Activated naive CD4-positive, alpha-beta T cell (primary cell): ENCODE measurements around the gene AUH.

Source experiments
- DNase-seq, 4 experiments: peaks; one replicate each; lab custom pipeline; 2025; lab: John Stamatoyannopoulos, UW

Gene AUH

DNA sequence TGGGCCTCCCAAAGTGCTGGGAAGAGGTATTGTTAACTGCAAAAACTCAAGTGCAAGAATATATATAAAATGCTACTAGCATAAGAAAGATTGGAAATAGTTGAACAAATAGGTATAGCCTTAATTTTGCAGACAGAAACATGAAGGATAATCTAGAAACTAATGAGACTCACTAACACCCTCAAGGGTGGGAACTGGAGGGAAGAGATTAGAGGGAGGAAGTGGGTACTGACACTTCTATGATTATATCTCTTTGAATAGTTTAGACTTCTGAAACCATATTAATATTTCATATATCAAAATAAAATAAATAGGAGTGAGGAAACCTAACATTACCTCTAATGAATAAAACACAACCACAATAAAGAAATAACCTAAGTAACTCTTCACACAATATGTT is 23.0 kb downstream of the AUH start:
- DNase-seq: no peak

DNA sequence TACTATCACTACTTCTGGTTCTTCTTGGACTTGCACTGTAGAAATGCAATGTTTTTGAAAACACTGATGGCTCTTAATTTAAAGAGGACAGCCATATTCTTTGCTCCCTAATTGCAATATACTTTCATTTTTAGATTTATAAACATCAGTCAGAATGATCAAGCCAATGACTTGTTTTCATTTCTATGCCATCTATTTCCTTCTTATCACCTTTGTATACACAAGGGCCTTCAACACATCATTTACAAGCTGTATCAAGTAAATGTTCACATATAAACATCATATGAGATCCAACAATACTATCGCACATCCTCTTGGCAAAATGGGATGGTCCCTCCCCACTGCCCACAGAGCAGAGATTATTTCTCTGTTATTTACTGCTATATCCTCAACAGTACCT is 24.9 kb downstream of the AUH start:
- DNase-seq: no peak

DNA sequence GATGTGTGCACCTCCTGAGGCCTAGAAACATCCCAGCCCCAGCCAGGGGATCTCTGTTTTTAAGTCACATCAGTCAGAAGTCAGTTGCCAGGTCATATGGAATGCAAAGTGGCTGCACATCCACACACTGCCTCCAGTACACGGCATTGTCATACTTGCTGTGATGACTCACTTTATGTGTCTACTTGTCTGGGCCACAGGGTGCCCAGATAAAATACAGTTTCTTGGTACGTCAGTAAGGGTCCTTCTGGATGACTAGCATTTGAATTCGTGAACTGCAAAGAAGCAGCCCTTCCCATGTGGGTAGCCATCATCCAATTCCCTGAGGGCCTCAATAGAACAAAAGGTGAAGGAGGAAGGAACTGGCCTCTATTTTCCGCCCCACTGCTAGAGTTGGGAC is 27.7 kb downstream of the AUH start:
- DNase-seq: no peak

DNA sequence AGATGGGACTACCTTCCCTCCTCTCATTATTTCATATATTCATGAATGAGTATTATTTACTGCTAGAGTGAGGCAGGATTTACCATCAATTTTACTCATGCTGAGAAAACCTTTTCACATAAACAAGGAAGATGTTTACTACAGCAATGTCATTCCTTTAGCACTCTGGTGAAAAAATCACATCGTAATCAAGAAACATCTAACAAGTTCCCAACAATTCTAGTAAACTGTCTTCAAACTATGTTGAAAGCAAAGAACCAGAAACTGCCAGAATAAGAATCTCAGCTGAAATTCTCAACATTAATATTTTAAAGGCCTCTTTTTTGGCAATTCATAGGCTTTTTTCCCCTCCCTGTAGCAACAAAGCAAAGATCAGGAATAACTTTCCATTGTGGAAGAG is 28.2 kb downstream of the AUH start:
- DNase-seq: no peak

DNA sequence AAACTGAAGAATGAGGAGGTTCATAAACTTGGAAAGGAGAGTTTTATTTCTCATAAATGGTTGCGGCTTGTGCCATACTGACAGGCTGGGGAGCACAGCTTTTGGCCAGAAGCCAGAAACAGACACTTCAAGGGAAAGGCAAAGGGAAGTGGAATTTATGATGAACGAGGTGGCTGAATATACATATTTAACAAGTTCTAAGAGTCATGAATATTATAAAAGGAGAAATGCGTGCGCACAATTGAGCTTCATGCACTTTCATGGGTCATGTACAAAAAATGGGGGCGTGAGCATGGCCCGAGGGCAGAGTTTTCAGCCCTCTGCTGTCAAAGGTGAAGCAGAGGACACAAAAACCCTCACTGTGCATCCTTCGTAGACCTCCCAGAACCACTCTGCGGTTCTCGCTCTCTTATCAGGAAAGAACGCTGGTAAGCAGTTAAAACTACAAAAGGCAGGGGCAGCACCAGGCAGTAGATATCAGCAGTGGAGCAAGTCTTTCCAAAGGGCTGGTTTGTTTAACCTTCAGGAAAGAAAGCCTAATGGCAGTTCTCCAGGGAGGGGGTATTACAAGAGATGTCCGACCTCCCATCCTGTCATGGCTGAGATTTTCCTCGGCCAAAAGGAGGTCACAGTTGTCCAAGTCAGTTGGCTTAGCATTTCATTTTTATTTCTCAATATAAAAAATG is 29.0 kb downstream of the AUH start:
- no peak for DNase-seq

DNA sequence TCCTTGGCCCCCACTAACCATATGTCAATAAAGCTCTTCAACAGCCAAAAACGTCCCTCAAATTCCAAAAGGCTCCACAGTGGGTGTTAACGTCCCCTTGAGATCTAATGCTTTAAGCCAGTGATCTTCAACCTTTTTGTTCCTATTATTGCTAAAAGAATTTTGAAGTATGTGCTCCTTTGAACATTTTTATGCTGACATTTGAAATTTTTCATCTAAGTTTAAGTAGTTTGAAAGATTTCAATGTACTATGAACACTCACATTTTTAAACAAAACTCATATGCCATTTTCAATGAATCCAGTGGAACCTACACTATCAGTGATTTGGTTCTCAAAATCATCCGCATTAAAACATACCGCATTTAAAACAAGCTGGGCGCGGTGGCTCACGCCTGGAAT is 29.9 kb downstream of the AUH start:
- no peak for DNase-seq

DNA sequence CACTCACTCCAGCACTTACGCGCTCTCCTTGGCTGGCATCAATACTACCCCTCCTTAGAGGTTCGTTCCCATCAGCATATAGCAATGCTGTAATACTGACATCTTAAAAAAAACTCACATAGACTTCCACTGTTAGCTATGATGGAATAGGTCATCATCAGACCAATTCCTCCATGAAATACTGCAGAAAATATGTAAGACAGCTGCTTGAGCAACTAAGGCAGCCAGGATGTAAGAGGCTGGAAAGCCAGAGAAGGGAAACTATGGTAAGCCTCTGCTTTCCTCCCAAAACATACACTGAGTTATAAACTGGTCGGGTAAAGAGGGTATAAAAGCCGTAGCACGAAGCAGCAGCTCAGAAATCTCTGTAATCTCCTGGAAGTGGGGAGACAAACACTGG is 33.5 kb downstream of the AUH start:
- no peak for DNase-seq

DNA sequence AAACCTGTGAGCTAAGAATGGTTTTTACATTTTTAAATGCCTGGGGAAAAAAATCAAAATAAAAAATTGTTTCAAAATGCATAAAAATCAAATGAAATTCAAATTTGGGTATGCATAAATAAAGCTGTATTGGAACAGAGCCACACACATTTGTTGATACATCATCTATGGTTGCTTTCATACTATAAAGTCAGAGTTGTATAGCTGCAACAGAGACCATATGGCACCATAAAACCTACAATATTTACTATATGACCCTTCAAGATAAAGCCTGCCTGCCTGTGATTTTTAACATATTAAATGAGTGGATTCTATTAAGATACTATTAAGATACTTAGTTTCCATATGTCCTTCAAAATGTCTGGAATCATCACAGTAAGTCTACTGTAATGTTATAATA is 40.0 kb downstream of the AUH start:
- DNase-seq: no peak

DNA sequence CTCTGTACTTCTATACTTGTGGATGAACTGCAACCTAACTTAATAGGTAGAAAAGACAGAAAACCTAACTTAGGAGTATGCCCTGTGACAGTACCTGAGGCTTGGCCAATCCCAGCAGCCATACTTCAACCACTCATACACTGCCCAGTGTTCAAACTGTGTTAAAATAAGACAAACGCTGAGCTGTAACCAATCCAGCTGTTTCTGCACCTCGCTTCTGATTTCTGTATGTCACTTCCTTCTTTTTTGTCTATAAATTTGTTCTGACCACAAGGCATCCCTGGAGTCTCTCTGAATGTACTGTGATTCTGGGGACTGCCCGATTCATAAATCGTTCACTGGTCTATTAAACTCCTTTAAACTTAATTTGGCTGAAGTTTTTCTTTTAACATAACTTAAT is 41.4 kb downstream of the AUH start:
- DNase-seq: no peak

DNA sequence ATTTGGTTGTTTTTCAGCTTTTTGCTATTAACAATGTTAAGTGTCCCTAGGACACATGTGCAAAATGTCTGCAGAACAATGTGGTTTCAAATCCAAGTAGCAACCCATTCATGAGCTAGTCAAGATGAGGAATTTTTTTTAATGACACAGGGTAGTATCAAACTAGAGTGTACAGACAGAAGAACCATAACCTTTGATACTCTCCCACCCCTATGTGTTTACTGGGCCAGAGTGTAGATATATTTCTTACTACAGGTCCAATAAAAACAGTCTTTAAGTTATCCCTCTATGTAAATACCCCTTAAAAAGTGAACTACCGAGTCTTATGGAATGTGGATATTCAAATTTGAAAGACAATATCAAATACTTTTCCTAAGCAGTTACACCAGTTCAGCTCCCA is 45.6 kb downstream of the AUH start:
- no peak for DNase-seq

DNA sequence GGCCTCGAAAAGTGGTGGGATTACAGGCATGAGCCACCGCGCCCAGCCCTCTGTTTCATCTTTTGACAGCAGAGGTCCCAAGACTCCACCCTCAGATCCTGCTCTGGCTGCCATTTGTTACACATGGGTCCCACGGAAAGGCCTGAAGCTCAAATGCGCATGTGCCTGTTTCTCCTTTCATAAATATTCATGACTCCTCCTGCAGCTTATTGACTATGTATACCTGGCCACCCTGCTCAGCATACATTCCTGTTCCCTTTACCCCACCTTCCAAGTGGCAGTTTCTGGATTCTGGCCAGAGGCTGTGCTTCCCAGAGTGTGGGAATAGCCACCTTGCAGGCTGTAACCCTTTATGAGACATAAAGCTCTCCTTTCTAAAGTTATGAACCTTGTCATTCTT is 46.5 kb downstream of the AUH start:
- no peak for DNase-seq

DNA sequence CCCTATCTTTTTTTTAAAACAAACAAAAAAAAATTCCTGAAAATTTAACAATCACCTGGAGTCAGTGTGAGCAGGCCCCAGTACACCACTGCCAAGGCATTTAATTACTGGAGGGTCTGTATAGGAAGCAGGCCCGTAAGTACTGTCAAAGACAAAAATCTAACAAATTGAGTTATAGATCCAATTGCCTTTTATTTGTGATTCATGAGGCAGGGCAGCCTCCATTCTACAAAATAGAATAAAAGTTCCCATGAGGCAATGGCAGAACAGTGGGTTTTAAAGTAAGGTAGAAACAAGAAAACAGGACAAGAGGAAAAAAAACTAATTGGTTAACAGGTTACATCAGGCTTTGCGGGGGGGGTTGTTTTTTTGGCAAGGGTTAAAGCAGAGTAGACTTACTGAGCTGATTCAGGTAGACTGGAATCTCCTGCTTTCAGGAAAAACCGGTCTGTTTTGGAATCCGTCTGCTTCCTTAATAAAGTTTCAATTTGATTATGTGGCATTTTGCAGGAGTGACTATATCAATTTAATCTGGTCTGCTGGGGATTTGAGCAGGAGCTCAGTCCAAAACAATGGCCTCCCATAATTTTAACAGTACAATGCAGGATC is 48.9 kb downstream of the AUH start:
- no peak for DNase-seq

DNA sequence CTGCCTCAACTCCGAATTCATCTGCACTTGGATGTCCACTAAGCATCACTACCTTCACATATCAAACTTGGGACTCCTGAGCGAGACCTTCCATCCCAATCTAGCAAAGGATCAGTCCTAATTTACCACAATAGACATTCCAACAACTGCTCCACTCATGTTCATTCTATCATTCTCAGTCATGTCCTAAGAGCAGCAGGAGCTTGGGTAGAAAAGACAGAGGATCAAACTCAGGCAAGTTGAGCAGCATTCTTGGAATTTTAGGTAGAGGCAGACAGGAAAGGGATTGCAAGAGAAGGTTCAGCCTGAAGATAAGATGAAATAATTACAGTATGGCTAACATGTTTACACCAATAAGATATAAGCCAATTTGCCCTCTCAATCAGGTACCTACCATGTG is 51.7 kb downstream of the AUH start:
- no peak for DNase-seq

DNA sequence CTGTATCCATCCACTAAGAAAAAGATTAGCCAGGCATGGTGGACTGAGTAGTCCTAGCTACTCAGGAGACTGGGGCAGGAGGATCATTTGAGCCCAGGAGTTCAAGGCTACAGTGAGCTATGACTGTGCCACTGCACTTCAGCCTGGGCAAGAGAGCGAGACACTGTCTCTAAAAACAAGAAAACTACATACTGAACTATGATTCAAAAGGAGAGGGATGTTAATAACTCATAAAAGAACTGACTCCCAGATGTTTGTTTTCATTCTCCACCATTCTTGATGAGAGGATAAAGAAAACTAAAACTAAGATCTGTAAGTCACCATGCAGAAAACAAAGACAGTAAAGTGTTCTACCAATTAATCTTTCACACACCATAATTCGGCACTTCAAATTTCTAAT is 53.5 kb downstream of the AUH start:
- no peak for DNase-seq

DNA sequence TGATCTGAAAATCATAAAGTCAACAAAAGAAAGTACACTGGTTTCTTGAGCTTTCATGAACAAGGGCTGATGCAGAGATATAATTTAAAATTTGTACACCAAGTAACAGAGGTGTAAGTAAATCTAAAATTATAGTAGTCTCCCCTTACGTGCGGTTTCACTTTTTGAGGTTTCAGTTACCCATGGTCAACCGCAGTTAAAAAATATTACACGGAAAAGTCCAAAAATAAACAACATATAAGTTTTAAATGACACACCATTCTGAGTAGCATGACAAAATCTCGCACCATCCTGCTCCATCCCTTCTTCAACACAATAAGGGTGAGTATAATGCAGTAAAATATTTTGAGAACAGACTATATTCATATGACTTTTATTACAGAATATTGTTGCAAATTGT is 54.4 kb downstream of the AUH start:
- no peak for DNase-seq

DNA sequence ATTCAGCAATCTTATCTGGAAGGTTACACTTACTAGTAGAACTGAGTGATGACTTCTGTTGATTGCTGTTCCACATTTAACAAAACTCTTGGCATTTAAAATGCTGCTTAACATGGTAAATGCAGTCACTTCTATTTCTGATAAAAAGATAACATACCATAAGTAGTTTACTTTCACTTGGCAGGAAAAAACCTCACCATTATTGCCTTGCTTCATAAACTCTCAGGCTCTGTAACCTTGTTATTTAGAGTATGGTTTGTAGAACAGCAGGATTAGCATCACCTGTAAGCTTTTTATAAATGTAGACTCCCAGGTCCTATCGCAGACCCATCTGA is 55.5 kb downstream of the AUH start:
- no peak for DNase-seq

DNA sequence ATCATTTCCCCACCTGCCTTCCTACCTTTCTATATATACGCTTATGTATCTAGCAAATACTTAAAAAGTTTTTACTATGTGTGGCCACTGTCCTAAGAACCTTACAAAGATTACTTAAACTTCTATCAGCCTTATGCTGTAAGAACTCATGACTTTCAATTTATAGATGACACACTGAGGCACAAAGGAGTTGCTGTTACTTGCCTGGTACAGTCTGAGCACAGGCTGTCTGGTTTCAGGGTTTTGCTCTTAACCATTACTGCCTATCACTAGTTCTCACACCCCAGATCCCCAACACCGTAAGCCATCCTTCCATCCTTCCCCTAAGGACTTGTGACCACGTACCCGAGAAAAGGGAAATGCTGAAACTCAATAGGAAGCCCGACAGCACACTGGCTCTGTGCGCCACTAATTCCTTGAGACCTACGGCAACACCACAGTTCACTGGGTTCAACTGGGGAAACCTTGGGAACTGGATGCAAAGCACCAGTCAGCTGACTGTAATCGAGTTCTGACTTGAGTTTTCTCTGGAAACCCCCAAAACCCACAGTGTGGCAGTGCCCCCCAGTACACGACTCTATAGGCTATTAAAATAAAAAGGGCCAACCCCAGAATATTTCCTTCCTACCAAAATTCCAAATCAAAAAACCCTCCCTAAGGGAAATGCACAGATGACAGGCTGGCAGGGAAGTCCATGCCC is 56.0 kb downstream of the AUH start:
- no peak for DNase-seq

DNA sequence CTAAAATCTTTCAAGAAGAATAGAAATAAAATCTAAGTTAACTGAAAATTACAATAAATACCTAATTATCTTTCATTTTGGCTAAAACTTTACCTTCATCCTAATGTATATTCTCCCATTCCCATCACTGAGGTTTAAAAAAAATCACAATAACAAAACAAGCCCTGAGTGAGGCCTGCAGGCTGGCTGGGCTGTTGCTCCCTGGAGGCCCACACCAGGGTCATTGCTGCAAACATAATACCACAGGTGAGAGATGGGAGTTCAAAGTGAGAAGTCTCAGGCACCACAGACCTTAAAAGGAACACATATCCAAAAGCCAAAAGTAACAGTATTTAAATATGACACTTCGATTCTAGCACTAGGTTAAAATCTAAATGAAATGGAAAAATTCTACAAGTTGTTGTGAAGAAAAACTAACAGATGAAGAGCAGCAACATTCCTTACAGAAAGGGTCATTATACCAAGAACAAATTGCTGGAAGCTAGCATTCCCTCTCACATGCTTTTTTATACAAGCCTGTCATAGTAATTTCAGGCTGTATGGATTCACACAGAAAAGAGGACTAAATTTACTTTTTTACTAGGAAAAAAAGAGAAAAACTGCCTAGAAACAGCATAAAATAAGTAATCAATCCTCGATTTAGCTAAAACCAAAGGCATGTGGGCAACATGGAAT is 57.8 kb downstream of the AUH start:
- no peak for DNase-seq

DNA sequence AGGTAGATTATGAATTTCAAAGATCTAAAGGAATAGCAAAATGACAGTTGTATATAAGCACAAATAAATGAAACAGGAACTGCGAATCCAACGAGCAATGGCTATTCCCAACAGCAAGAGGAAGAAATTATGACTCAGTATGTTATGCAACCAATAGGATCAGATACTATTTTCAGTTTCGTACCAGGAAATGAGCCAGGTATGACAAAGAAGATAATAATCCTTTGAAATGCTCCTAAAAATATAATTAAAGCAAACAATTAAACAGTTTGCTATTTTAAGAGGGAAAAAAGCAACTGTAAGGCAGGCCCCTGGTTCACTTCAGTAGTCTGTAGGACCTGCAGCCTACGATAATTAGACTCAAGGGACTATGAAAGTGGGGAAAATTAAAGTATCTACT is 58.9 kb downstream of the AUH start:
- no peak for DNase-seq

DNA sequence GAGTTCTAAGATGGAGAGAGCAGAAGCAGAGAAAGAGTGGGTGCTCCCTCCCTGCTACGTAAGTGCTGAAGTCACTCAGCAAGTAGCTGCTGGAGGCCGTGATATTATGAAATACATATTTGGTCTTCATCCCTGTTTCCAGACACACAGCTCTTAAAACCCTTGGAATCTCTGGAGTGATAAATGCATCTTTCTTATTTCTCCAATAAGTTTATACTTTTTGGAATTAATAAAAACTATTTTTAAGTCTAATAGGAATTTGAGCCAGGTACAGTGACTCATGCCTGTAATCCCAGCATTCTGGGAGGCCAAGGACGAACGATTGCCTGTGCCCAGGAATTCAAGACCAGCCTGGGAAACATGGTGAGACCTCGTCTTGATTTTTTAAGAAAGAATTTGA is 60.6 kb downstream of the AUH start:
- no peak for DNase-seq

DNA sequence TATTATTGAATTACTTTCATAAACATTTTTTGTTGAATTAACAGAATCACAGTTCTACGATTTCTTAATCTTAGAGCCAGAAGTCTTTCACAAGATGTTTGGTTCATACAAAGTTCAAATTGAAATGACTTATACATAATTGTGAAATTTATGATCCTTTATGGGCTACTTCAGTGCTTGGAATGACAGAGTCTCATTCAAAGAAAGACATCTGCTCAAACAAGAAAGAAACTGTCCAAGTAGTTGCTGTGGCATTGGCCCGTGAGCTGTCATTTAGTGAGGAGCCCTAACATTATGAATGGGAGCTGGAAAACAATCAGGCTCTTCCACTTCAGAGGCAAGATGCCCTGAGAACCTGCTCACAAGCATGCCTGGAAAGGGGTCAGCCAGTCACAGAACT is 63.4 kb downstream of the AUH start:
- DNase-seq: no peak

DNA sequence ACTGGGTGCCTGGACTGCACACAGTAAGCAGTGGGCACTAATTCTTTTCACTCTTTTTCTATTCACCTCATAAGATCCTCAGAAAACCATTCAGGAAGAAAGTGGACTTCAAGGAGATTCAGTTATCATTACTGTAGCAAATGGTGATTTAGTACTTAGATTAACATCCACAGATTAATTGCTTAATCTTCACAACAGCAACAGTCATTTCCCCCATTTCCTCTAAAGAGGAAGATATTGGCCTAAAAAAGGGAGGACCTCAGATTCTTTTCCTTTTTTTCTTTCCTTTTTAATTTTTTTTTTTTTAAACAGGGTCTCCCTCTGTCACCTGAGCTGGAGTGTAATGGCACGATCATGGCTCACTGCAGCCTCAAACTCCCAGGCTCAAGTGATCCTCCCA is 64.4 kb downstream of the AUH start:
- no peak for DNase-seq

DNA sequence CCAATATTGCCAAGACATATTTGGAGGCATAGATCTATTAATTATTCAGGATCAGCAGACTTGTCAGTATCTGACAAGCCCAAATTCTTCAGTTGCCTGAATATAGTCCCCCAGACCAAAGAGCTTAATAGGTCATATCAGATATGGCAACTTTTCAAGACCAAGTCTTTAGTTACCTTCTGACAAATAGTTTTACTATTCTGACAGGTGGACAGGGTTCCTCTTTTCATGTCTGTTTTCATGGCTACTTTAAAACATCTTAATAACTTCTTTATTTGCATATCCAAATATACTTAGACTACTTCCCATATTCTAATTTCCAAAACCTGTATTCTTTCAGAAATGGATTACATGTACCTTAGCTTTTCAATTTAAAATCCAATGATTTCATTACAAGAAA is 65.4 kb downstream of the AUH start:
- DNase-seq: no peak
